ENCODE measurements around the gene SLC6A1.

The SLC6A1 gene

DNA sequence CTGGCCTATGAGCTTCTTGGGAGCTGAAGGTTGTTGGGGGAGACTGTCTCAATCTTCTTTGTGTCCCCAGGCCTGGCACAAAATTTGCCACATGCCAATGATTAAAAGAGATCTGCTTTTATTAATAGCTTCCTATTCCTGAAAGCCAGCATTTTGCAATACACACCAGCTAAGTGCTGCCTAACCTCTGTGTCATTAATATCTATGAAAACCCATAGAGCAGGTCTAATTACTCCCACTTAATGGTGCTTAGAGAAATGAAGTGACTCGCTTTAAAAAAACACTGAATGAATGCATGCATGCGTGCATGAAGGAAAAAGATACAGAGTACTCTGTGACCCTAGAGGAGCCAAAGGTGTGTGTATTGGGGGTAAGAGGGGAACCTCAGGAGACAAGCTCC is 55.0 kb downstream of the SLC6A1 start:
- Histone ChIP-seq H3K27me3 (peaks cover 0 to 10% of the 10 kb centered on the region in 2 donors), H3K36me3 (no peaks in the 10 kb centered on the region), H3K4me3 (no peak overlapping the region), H3K27ac (no peak overlapping the region), H3K9me3 (no peaks in the 10 kb centered on the region), H3K4me1 (no peaks in the 10 kb centered on the region)
- TF ChIP-seq, protein P1, sequence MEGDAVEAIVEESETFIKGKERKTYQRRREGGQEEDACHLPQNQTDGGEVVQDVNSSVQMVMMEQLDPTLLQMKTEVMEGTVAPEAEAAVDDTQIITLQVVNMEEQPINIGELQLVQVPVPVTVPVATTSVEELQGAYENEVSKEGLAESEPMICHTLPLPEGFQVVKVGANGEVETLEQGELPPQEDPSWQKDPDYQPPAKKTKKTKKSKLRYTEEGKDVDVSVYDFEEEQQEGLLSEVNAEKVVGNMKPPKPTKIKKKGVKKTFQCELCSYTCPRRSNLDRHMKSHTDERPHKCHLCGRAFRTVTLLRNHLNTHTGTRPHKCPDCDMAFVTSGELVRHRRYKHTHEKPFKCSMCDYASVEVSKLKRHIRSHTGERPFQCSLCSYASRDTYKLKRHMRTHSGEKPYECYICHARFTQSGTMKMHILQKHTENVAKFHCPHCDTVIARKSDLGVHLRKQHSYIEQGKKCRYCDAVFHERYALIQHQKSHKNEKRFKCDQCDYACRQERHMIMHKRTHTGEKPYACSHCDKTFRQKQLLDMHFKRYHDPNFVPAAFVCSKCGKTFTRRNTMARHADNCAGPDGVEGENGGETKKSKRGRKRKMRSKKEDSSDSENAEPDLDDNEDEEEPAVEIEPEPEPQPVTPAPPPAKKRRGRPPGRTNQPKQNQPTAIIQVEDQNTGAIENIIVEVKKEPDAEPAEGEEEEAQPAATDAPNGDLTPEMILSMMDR (IDR thresholded peaks at IDR 0.05) = no peak
- intact Hi-C loops (cut with DNase I; ENCODE audit: low total_unique reads) = no loop called here
- DNase-seq = no peak

DNA sequence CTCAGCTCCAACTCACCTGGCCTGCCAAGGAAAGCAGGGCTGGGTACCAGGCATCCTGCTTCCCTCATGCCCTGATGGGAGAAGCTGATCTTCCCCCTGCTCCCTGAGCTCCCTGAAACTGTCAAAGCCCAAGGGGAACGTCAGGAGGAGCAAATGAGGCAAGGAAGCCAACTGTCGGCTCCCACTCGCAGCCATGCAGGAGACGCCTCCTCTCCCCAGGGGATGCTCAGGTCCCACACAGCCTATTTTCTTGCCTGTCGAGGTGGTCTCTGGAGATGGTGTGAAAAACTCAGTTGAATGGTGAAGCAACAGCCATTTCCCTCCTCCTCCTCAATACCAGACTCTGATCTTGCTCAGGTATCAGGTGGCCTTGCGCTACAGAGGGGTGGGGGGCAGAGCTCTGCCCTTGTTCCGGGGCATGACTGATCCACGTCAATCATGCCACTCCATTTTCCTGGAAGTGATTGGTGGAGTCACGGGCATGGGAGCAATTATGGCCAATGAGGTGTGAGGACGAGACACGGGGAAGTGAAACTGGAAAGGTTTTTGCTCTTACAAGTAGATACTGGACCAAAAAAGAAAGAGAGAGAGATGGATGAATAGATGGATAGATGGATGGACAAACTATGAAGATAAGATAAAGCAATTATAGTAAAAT is 58.2 kb downstream of the SLC6A1 start:
- TF ChIP-seq, protein P1 (IDR thresholded peaks at IDR 0.05) = no peak
- Histone ChIP-seq H3K9me3 (no peaks in the 10 kb centered on the region), H3K27me3 (peaks cover 0 to 18% of the 10 kb centered on the region in 2 donors), H3K27ac (no peak overlapping the region), H3K4me3 (no peak overlapping the region), H3K4me1 (no peaks in the 10 kb centered on the region), H3K36me3 (no peaks in the 10 kb centered on the region)
- intact Hi-C loops (cut with DNase I; ENCODE audit: low total_unique reads) = loop anchor here (10.0 kb wide), 1 partner anchor 296 kb away; no protein-coding TSS in a partner anchor
- DNase-seq = no peak

DNA sequence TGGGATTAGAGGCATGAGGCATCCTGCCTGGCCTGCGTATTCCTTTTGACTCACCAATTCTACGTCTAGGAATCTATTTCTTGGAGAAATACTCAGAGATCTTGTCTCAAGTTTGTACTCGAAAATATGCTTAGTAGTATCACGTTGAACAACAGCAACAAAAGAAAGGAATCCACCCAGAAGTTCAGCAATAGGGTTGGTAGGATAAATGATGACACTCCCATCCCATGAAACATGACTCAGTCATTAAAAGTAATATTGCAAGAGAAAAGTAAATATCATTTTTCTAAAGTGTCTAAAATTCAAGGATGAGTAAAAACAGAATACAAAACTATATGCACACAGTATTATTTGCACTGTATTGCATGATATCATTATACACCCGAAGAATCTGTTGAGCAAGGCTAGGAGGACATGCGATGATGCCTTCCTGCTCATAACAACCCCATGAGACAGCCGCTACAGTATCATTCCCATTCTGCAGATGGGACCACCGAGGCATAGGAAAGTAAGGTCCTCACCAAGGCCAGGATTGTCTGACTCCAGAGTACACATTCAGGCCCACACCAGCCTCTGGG is 61.5 kb downstream of the SLC6A1 start:
- Histone ChIP-seq H3K4me1 (no peaks in the 10 kb centered on the region), H3K27ac (no peak overlapping the region), H3K9me3 (no peaks in the 10 kb centered on the region), H3K27me3 (peaks cover 0 to 46% of the 10 kb centered on the region in 2 donors), H3K36me3 (no peaks in the 10 kb centered on the region), H3K4me3 (no peak overlapping the region)
- TF ChIP-seq, protein P1 (IDR thresholded peaks at IDR 0.05) = no peak
- intact Hi-C loops (cut with DNase I; ENCODE audit: low total_unique reads) = loop anchor here (10.0 kb wide), 1 partner anchor 299 kb away; no protein-coding TSS in a partner anchor
- no peak for DNase-seq

DNA sequence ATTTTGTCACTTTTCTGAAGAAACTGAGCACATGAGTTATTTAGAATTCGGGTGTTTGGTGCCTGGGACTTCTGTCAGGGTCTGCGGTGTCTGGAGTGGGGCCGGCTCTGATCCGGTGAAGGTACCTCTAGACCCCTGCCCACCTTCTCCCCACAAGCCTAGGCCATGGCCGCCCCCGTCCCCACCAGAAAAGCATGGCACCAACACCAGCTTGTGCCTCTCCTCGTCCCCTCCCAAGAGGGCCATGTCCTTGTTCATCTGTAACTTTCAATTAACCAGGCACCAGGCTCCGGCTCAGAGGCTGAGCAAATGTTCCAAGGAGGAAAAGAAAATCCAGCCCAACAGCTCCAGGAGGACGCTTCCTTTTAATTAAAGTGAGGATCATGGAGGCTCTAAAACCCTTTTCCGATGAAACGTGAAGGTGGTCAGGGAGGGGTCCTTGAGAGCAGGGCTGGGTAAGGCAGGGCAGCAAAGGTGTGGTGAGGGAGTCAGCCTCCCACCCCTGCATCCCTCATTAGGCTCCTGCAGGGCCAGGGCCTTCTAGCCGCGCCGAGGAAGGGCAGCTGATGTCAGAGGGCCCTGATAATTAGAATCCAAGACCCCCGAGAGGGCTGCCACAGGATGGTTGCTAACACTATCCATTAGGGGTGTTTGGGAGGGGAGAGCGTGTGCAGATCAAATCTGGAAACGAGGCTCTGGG is 62.3 kb downstream of the SLC6A1 start:
- no peaks in the 10 kb centered on the region for H3K36me3 ChIP-seq
- H3K9me3 ChIP-seq = no peaks in the 10 kb centered on the region
- H3K27ac ChIP-seq = no peak overlapping the region
- H3K27me3 ChIP-seq = peaks cover 0 to 47% of the 10 kb centered on the region in 2 donors
- no peaks in the 10 kb centered on the region for H3K4me1 ChIP-seq
- TF ChIP-seq, protein P1 (IDR thresholded peaks at IDR 0.05) = no peak
- intact Hi-C loops (cut with DNase I; ENCODE audit: low total_unique reads) = loop anchor here (10.0 kb wide), 1 partner anchor 300 kb away; no protein-coding TSS in a partner anchor
- DNase-seq = no peak
- H3K4me3 ChIP-seq = no peak overlapping the region

DNA sequence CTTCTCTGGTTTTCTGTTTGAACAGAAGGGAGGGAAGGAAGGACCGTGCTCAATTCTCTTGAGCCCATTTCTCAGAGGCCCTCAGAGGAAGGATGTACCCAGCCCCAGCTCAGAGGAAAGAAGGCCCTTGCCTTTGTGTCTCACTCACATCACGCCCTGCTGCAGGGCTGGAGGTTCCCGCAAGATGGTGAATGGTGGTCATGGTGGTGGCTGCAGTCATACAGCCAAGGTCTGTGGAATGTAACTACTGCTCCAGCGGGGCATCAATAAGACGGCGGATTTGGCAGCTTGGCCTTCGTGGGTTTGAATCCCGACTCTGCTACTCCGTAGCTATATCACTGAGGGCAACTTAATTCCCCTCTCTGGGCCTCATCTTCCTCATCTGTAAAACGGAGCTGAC is 62.9 kb downstream of the SLC6A1 start:
- Histone ChIP-seq H3K27ac (no peak overlapping the region), H3K36me3 (no peaks in the 10 kb centered on the region), H3K27me3 (peaks cover 0 to 47% of the 10 kb centered on the region in 2 donors), H3K9me3 (no peaks in the 10 kb centered on the region), H3K4me3 (no peak overlapping the region), H3K4me1 (peaks cover 0 to 4% (median under 1%) of the 10 kb centered on the region in 4 donors)
- no peak for DNase-seq
- intact Hi-C loops (cut with DNase I; ENCODE audit: low total_unique reads) = loop anchor here (10.0 kb wide), 1 partner anchor 301 kb away; no protein-coding TSS in a partner anchor
- TF ChIP-seq, protein P1 (IDR thresholded peaks at IDR 0.05) = no peak

All from tibial artery (tissue), 4 donors.